H9 (cell line): Measurements from ENCODE around the gene NOTUM. TPM values are rescaled to one million over a fixed set of nuclear protein-coding genes. Genes with fewer than 3 reads are reported as not detected.

Experiments used
- DNase-seq: peaks from one replicate; pipeline ENCODE4 v3.0.0-alpha.2; 2017
- H2AFZ ChIP-seq: one replicate; pipeline ENCODE4 v1.6.1; 2013; ENCODE audit warnings: mild to moderate bottlenecking, low read length, control low read depth, moderate library complexity
- H2AK5ac ChIP-seq: 2 replicates; pipeline ENCODE4 v1.6.1; 2013; ENCODE audit warnings: low read length, control low read depth, mixed read lengths; ENCODE audit not compliant: insufficient read length
- H2BK120ac ChIP-seq: one replicate; pipeline ENCODE4 v1.6.1; 2013; ENCODE audit warnings: low read depth, mild to moderate bottlenecking, low read length, control low read depth, inconsistent platforms; ENCODE audit not compliant: poor library complexity, severe bottlenecking
- H2BK12ac ChIP-seq: 2 replicates; pipeline ENCODE4 v1.6.1; 2013; ENCODE audit warnings: low read length, control low read depth, mixed read lengths, low read depth; ENCODE audit not compliant: insufficient read length
- H2BK15ac ChIP-seq: 2 replicates; pipeline ENCODE4 v1.6.1; 2013; ENCODE audit warnings: low read depth, low read length, control low read depth
- H2BK20ac ChIP-seq: one replicate; pipeline ENCODE4 v1.6.1; 2013; ENCODE audit warnings: low read depth, mild to moderate bottlenecking, low read length, control low read depth, inconsistent platforms; ENCODE audit not compliant: poor library complexity, severe bottlenecking
- H2BK5ac ChIP-seq: 2 replicates; pipeline ENCODE4 v1.6.1; 2013; ENCODE audit warnings: low read length, control low read depth, mixed read lengths; ENCODE audit not compliant: insufficient read length
- H3K14ac ChIP-seq: 2 replicates; pipeline ENCODE4 v1.6.1; 2013; ENCODE audit warnings: low read length, control low read depth; ENCODE audit not compliant: insufficient read depth
- H3K18ac ChIP-seq: 2 replicates; pipeline ENCODE4 v1.6.1; 2013; ENCODE audit warnings: low read depth, mild to moderate bottlenecking, mixed read lengths, low read length, control low read depth; ENCODE audit not compliant: insufficient read length
- H3K23ac ChIP-seq: 2 replicates; pipeline ENCODE4 v1.6.1; 2013; ENCODE audit warnings: low read length, control low read depth, mixed read lengths, low read depth; ENCODE audit not compliant: insufficient read length
- H3K23me2 ChIP-seq: 2 replicates; pipeline ENCODE4 v1.6.1; 2013; ENCODE audit warnings: low read depth, mild to moderate bottlenecking, mixed read lengths, low read length, control low read depth; ENCODE audit not compliant: insufficient read length, poor library complexity, severe bottlenecking
- H3K27ac ChIP-seq: 2 replicates; pipeline ENCODE4 v1.5.1; 2013; ENCODE audit warnings: low read length, control low read depth, mixed read lengths, low read depth; ENCODE audit not compliant: insufficient read length
- H3K27me3 ChIP-seq: 2 replicates; pipeline ENCODE4 v1.6.1; 2013; ENCODE audit warnings: low read length, control low read depth, inconsistent platforms; ENCODE audit not compliant: insufficient read depth
- H3K4ac ChIP-seq: 2 replicates; pipeline ENCODE4 v1.6.1; 2013; ENCODE audit warnings: low read depth, mild to moderate bottlenecking, control low read depth, inconsistent platforms, low read length, moderate library complexity
- H3K4me1 ChIP-seq: 2 replicates; pipeline ENCODE4 v1.6.1; 2013; ENCODE audit warnings: low read length, control low read depth, inconsistent platforms; ENCODE audit not compliant: insufficient read depth
- H3K4me2 ChIP-seq: 2 replicates; pipeline ENCODE4 v1.6.1; 2013; ENCODE audit warnings: low read length, control low read depth, mixed read lengths; ENCODE audit not compliant: insufficient read length, insufficient read depth
- H3K56ac ChIP-seq: 2 replicates; pipeline ENCODE4 v1.6.1; 2013; ENCODE audit warnings: low read depth, mild to moderate bottlenecking, mixed read lengths, low read length, control low read depth; ENCODE audit not compliant: insufficient read length
- H3K79me1 ChIP-seq: 2 replicates; pipeline ENCODE4 v1.6.1; 2013; ENCODE audit warnings: low read depth, mild to moderate bottlenecking, moderate library complexity, low read length, control low read depth, inconsistent platforms; ENCODE audit not compliant: insufficient read depth, poor library complexity, severe bottlenecking
- H3K79me2 ChIP-seq: 2 replicates; pipeline ENCODE4 v1.6.1; 2013; ENCODE audit warnings: low read length, control low read depth, inconsistent platforms; ENCODE audit not compliant: insufficient read depth
- H3K9ac ChIP-seq: 2 replicates; pipeline ENCODE4 v1.6.1; 2013; ENCODE audit warnings: low read length, control low read depth, mixed read lengths; ENCODE audit not compliant: insufficient read length; ENCODE audit errors: extremely low read depth
- H3K9me3 ChIP-seq: one replicate; pipeline ENCODE4 v1.6.1; 2013; ENCODE audit warnings: low read depth, low read length, inconsistent platforms; ENCODE audit not compliant: control insufficient read depth
- H3T11ph ChIP-seq: one replicate; pipeline ENCODE4 v1.6.1; 2013; ENCODE audit warnings: mild to moderate bottlenecking, low read length, control low read depth, inconsistent platforms
- H4K20me1 ChIP-seq: one replicate; pipeline ENCODE4 v1.6.1; 2013; ENCODE audit not compliant: control insufficient read depth, insufficient read length, insufficient read depth
- H4K5ac ChIP-seq: 2 replicates; pipeline ENCODE4 v1.6.1; 2013; ENCODE audit warnings: low read depth, mild to moderate bottlenecking, mixed read lengths, low read length, control low read depth; ENCODE audit not compliant: insufficient read length
- H4K8ac ChIP-seq: replicated peaks from 2 replicates; pipeline ENCODE4 v1.6.1; 2013; ENCODE audit warnings: low read length, control low read depth, mixed read lengths, low read depth; ENCODE audit not compliant: insufficient read length
- H4K91ac ChIP-seq: 2 replicates; pipeline ENCODE4 v1.6.1; 2013; ENCODE audit warnings: low read depth, mild to moderate bottlenecking, moderate library complexity, mixed read lengths, low read length, control low read depth; ENCODE audit not compliant: insufficient read length
- H3K27ac Mint-ChIP-seq, 3 experiments: 2 replicates in 2 of 3; 3 replicates in 1 of 3; pipeline ENCODE4 v1.8.0; 2020 to 2021; ENCODE audit warnings: mixed read lengths in 3 of 3, mild to moderate bottlenecking in 1 of 3, moderate library complexity in 1 of 3
- H3K27me3 Mint-ChIP-seq: 2 replicates; pipeline ENCODE4 v1.8.0; 2021; ENCODE audit warnings: low read depth, mild to moderate bottlenecking, moderate library complexity, mixed read lengths
- H3K36me3 Mint-ChIP-seq, 3 experiments: 2 replicates in 2 of 3; 3 replicates in 1 of 3; pipeline ENCODE4 v1.8.0; 2020 to 2021; ENCODE audit warnings: low read depth in 3 of 3, mixed read lengths in 3 of 3; ENCODE audit not compliant: insufficient read depth in 1 of 3
- H3K4me1 Mint-ChIP-seq, 2 experiments: 2 replicates each; pipeline ENCODE4 v1.8.0; 2020; ENCODE audit warnings: mixed read lengths in 2 of 2
- H3K4me3 Mint-ChIP-seq, 2 experiments: 2 replicates in 1 of 2; 3 replicates in 1 of 2; pipeline ENCODE4 v1.8.0; 2020 to 2021; ENCODE audit warnings: mild to moderate bottlenecking in 2 of 2, mixed read lengths in 2 of 2, moderate library complexity in 1 of 2
- H3K9me3 Mint-ChIP-seq, 2 experiments: 2 replicates in 1 of 2; 3 replicates in 1 of 2; pipeline ENCODE4 v1.8.0; 2020; ENCODE audit warnings: mild to moderate bottlenecking in 2 of 2, mixed read lengths in 2 of 2, moderate library complexity in 1 of 2
- WGBS: extraction: QIAGEN DNeasy Blood & Tissue Kit; methylation state at CpG from one replicate; pipeline ENCODE4 v1.1.7; 2013; ENCODE audit warnings: missing lambda C conversion rate, low lambda C conversion rate, mixed read lengths; ENCODE audit not compliant: insufficient read length; ENCODE audit errors: extremely low coverage; 5-methylcytosine and 5-hydroxymethylcytosine counted together
- total RNA-seq: library from RNA; stranded (reverse); gene quantifications from 2 replicates; pipeline ENCODE4 v1.2.1, GENCODE V29; 2021
- TF ChIP-seq, protein P1 (sequence below): fragments of 200-600 bp; sonication (generic); conservative IDR thresholded peaks from 3 replicates; pipeline ENCODE4 v1.8.0; 2021; ENCODE audit warnings: antibody characterized with exemption, mild to moderate bottlenecking

NOTUM gene
- total RNA-seq, 1 experiment from 2014 or later = 2.1 TPM

DNA sequence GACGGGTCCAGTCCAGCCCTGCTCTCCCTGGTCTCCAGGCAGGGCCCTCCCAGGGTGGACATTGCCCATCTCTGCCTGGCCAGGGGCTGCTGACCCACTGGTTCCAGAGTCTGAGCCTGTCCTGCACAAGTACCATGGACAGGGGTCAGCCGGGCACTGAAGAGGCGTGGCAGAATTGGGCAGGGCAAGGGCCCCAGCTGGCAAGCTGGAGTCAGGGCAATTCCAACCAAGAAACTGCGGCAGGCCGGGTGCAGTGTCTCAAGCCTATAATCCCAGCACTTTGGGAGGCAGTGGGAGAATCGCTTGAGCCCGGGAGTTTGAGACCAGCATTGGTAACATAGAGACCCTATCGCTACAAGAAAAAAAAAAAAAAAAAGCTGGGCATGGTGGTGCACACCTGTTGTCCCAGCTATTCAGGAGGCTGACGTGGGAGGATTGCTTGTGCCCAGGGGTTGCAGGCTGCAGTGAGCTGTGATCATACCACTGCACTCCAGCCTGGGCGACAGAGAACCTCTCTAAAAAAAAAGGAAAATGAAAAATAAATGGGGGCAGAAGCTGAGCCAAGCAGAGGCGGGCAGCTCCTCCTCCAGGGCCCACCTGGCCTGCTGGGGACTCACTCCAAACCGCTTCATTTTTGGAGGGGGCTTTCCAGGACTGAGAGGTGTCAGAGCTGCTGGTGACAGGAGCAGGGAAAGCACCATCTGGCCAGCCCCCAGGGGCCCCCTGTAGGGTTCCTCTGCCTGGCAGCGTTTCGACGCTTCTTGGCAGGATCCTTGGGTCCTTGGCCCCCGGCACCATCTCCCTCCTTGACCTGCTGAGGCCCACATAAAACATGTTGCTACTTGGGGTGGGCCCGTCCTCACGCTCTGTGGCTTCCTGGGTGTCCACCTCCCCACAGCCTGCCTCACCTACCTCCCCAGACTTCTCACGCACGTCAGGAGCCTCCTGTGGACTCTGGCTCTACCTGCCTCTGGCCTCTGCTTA, 30.6 kb downstream of the NOTUM start:
- H2BK15ac ChIP-seq = no peak overlapping the region
- DNase-seq = no peak

More for the DNA sequence above, 30.6 kb downstream of the NOTUM start:
- TF ChIP-seq, protein P1, sequence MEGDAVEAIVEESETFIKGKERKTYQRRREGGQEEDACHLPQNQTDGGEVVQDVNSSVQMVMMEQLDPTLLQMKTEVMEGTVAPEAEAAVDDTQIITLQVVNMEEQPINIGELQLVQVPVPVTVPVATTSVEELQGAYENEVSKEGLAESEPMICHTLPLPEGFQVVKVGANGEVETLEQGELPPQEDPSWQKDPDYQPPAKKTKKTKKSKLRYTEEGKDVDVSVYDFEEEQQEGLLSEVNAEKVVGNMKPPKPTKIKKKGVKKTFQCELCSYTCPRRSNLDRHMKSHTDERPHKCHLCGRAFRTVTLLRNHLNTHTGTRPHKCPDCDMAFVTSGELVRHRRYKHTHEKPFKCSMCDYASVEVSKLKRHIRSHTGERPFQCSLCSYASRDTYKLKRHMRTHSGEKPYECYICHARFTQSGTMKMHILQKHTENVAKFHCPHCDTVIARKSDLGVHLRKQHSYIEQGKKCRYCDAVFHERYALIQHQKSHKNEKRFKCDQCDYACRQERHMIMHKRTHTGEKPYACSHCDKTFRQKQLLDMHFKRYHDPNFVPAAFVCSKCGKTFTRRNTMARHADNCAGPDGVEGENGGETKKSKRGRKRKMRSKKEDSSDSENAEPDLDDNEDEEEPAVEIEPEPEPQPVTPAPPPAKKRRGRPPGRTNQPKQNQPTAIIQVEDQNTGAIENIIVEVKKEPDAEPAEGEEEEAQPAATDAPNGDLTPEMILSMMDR = no peak
- H3K4me1 ChIP-seq = no peaks in the 10 kb centered on the region
- H3K36me3 Mint-ChIP-seq = peaks cover 3 to 23% (median 18%) of the 10 kb centered on the region in 3 experiments; a peak in 6 of 7 replicates
- no peak overlapping the region for H3K4me2 ChIP-seq
- H3K27ac ChIP-seq = no peak overlapping the region
- no peak overlapping the region for H4K91ac ChIP-seq
- no peak overlapping the region for H3K56ac ChIP-seq
- WGBS = no CpG with 5 or more reads among the region's 20 CpGs
- H4K20me1 ChIP-seq = peaks cover 4% of the 10 kb centered on the region
- H2BK120ac ChIP-seq = no peak overlapping the region
- H3K27me3 Mint-ChIP-seq = peaks cover 20% of the 10 kb centered on the region
- no peak overlapping the region; the same call in 1 of the 2 replicates for H3K14ac ChIP-seq
- H3K4me3 Mint-ChIP-seq = 0 out of 5 replicates have a peak overlapping the region, but pooled peaks of 1 of the 2 experiments have one; percentile 22
- H3K9ac ChIP-seq = no peak overlapping the region
- peaks cover 9% of the 10 kb centered on the region for H3K23me2 ChIP-seq
- no peak overlapping the region for H2BK12ac ChIP-seq
- no peak overlapping the region for H2AK5ac ChIP-seq
- H3K9me3 ChIP-seq = no peaks in the 10 kb centered on the region
- no peaks in the 10 kb centered on the region; the same call in 1 of the 2 replicates for H3K27me3 ChIP-seq
- no peak overlapping the region for H3K18ac ChIP-seq
- peaks cover 10 to 15% of the 10 kb centered on the region in 2 experiments for H3K4me1 Mint-ChIP-seq
- H2BK5ac ChIP-seq = no peak overlapping the region
- no peak overlapping the region for H4K5ac ChIP-seq
- peaks cover 6% of the 10 kb centered on the region; the same call in 1 of the 2 replicates for H3K79me2 ChIP-seq
- no peak overlapping the region for H2AFZ ChIP-seq
- no peak overlapping the region for H4K8ac ChIP-seq
- no peak overlapping the region for H3T11ph ChIP-seq
- H3K79me1 ChIP-seq = no peaks in the 10 kb centered on the region
- H3K4ac ChIP-seq = no peak overlapping the region
- H3K9me3 Mint-ChIP-seq = no peaks in the 10 kb centered on the region
- no peak overlapping the region for H2BK20ac ChIP-seq
- H3K23ac ChIP-seq = no peak overlapping the region
- H3K27ac Mint-ChIP-seq = peak overlapping the region in 1 of 3 experiments; percentile 75; a peak in 2 of 7 replicates
